Keratinocyte (primary cell): Measurements from ENCODE around the gene ARHGEF28. TPM values are rescaled to one million over a fixed set of nuclear protein-coding genes. Genes with fewer than 3 reads are reported as not detected.

Experiments
- DNase-seq: peaks from one replicate; pipeline ENCODE4 v3.0.0-alpha.2; 2011; ENCODE audit warnings: low read depth, missing footprints, low spot score
- FAIRE-seq: peaks from 2 replicates; lab custom pipeline; 2011; peaks lifted over from hg19 to GRCh38; lab: Jason Lieb, UNC
- H2AFZ ChIP-seq: 2 replicates; pipeline ENCODE4 v1.6.0; 2012; ENCODE audit warnings: low read length, control low read depth, inconsistent platforms; ENCODE audit not compliant: control insufficient read depth
- H3K27ac ChIP-seq: 2 replicates; pipeline ENCODE4 v1.5.1; 2011; ENCODE audit warnings: low read length; ENCODE audit not compliant: control insufficient read depth, insufficient read depth
- H3K27me3 ChIP-seq: 3 replicates; pipeline ENCODE4 v1.6.0; 2011; ENCODE audit warnings: low read length; ENCODE audit not compliant: control insufficient read depth, insufficient read depth; ENCODE audit errors: extremely low read depth
- H3K36me3 ChIP-seq, 2 experiments: 2 replicates in 1 of 2; 3 replicates in 1 of 2; pipeline ENCODE4 v1.5.1; 2011; ENCODE audit warnings: low read length in 2 of 2, mild to moderate bottlenecking in 1 of 2; ENCODE audit not compliant: control insufficient read depth in 2 of 2, insufficient read depth in 2 of 2; ENCODE audit errors: extremely low read depth in 1 of 2
- H3K4me1 ChIP-seq: 3 replicates; pipeline ENCODE4 v1.5.1; 2011; ENCODE audit warnings: low read length; ENCODE audit not compliant: control insufficient read depth, insufficient read depth; ENCODE audit errors: extremely low read depth
- H3K4me2 ChIP-seq: 3 replicates; pipeline ENCODE4 v1.6.0; 2011; ENCODE audit warnings: low read depth, low read length; ENCODE audit not compliant: control insufficient read depth, insufficient read depth; ENCODE audit errors: extremely low read depth
- H3K4me3 ChIP-seq, 3 experiments: fragments of 200-600 bp in 1 of 3; sonication (generic) in 1 of 3; 2 replicates in 2 of 3; 3 replicates in 1 of 3; pipeline ENCODE4 v1.5.1; 2011 to 2016; ENCODE audit warnings: low read length in 3 of 3, mild to moderate bottlenecking in 3 of 3, control low read depth in 2 of 3, inconsistent platforms in 1 of 3, low read depth in 1 of 3, mixed read lengths in 1 of 3, mixed run types in 1 of 3, moderate library complexity in 1 of 3; ENCODE audit not compliant: control insufficient read depth in 2 of 3, insufficient read depth in 2 of 3; ENCODE audit errors: extremely low read depth in 1 of 3
- H3K79me2 ChIP-seq: 2 replicates; pipeline ENCODE4 v1.6.0; 2012; ENCODE audit warnings: low read length; ENCODE audit not compliant: control insufficient read depth, insufficient read depth
- H3K9ac ChIP-seq: 3 replicates; pipeline ENCODE4 v1.6.0; 2011; ENCODE audit warnings: low read length; ENCODE audit not compliant: control insufficient read depth, insufficient read depth; ENCODE audit errors: extremely low read depth
- H3K9me1 ChIP-seq: 3 replicates; pipeline ENCODE4 v1.6.0; 2011; ENCODE audit warnings: low read length; ENCODE audit not compliant: control insufficient read depth, insufficient read depth; ENCODE audit errors: extremely low read depth
- H3K9me3 ChIP-seq: 2 replicates; pipeline ENCODE4 v1.5.1; 2012; ENCODE audit warnings: low read depth, low read length; ENCODE audit not compliant: control insufficient read depth
- H4K20me1 ChIP-seq: 3 replicates; pipeline ENCODE4 v1.6.0; 2011; ENCODE audit warnings: low read length; ENCODE audit not compliant: control insufficient read depth, insufficient read depth; ENCODE audit errors: extremely low read depth
- EZH2 ChIP-seq: IDR thresholded peaks from one replicate; pipeline ENCODE4 v1.6.1; 2012; ENCODE audit warnings: inconsistent platforms, mild to moderate bottlenecking, low read length, moderate library complexity
- dilution Hi-C: fragments of 300-500 bp; cut with MboI; formaldehyde crosslinking; loops from one replicate; pipeline ENCODE4 v1.7.0; 2020; ENCODE audit warnings: low sequenced_read_pairs; ENCODE audit not compliant: extremely low pct_ligation_motif_present
- polyA plus RNA-seq, 5 experiments: library from polyadenylated mRNA; depleted of rRNA in 3 of 5; stranded (reverse) in 3 of 5; stranded (forward) in 1 of 5; unstranded in 1 of 5; fragments of >200 nt; gene quantifications; 1 replicate in 1 of 5; 2 replicates in 3 of 5; 3 replicates in 1 of 5; pipeline versions ENCODE4 v1.2.1 to v1.2.3, GENCODE V29; 2011 to 2012; ENCODE audit warnings: missing spikeins in 2 of 5, low read depth in 1 of 5, low replicate concordance in 1 of 5
- TF ChIP-seq, protein P1 (sequence below), 3 experiments: IDR thresholded peaks in 1 of 3; conservative IDR thresholded peaks in 1 of 3; optimal IDR thresholded peaks in 1 of 3; 2 replicates in 2 of 3; 3 replicates in 1 of 3; pipeline versions ENCODE3 to v1.5.1; 2011; ENCODE audit warnings: low read length in 3 of 3, mild to moderate bottlenecking in 3 of 3, moderate library complexity in 2 of 3, control low read depth in 1 of 3, inconsistent platforms in 1 of 3; ENCODE audit not compliant: insufficient read depth in 2 of 3; ENCODE audit errors: extremely low read depth in 1 of 3

ARHGEF28 gene
- polyA plus RNA-seq, 1 donor (not counting 4 experiments of a cell fraction or from before 2014, with no cell fraction given) = 31.6 TPM

DNA sequence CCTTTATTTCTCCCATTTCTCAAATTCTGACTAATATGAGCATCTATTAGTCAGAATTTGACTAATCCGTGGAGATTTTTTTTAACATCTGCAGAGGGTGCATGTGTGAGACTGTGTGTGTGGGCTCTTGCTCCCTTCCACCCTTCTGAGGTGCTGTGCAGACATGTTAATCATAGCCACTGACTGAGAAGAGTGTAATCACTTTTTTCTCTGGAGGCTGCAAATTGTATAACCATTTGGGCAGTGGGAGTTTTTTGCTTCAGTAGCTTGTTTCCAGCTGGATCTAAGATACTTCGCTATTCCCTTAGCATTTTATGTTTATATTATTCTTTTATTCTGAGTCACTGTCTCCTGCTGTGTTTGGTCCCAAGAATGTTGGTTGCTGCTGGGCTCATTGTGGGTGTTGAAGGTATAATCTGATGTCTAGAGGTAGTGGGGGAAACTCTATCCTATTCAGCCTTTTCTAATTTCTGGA, 66.2 kb downstream of the ARHGEF28 start:
- H3K27ac ChIP-seq = peak overlapping the region; percentile 61
- no peaks in the 10 kb centered on the region for H4K20me1 ChIP-seq
- H3K27me3 ChIP-seq = no peaks in the 10 kb centered on the region
- TF ChIP-seq EZH2 = no peak
- TF ChIP-seq, protein P1, sequence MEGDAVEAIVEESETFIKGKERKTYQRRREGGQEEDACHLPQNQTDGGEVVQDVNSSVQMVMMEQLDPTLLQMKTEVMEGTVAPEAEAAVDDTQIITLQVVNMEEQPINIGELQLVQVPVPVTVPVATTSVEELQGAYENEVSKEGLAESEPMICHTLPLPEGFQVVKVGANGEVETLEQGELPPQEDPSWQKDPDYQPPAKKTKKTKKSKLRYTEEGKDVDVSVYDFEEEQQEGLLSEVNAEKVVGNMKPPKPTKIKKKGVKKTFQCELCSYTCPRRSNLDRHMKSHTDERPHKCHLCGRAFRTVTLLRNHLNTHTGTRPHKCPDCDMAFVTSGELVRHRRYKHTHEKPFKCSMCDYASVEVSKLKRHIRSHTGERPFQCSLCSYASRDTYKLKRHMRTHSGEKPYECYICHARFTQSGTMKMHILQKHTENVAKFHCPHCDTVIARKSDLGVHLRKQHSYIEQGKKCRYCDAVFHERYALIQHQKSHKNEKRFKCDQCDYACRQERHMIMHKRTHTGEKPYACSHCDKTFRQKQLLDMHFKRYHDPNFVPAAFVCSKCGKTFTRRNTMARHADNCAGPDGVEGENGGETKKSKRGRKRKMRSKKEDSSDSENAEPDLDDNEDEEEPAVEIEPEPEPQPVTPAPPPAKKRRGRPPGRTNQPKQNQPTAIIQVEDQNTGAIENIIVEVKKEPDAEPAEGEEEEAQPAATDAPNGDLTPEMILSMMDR (optimal IDR thresholded peaks at IDR 0.05 in 1 of 3, IDR thresholded peaks at IDR 0.05 in 1 of 3, conservative IDR thresholded peaks at IDR 0.05 in 1 of 3; ENCODE audit: extremely low read depth in 1 of 3, insufficient read depth in 2 of 3, low read length in 3 of 3) = no peak
- FAIRE-seq = peak; percentile 86
- H3K36me3 ChIP-seq = peaks cover 11% of the 10 kb centered on the region in 2 experiments
- H2AFZ ChIP-seq = no peak overlapping the region
- H3K79me2 ChIP-seq = peaks cover 69% of the 10 kb centered on the region
- H3K9me3 ChIP-seq = no peaks in the 10 kb centered on the region
- dilution Hi-C loops = no loop called here
- no peaks in the 10 kb centered on the region for H3K9me1 ChIP-seq
- H3K4me3 ChIP-seq = no peak overlapping the region
- peak overlapping the region; percentile 47 for H3K4me2 ChIP-seq
- DNase-seq = peak; percentile 41
- peak overlapping the region; percentile 34 for H3K9ac ChIP-seq
- H3K4me1 ChIP-seq = peaks cover 30% of the 10 kb centered on the region

DNA sequence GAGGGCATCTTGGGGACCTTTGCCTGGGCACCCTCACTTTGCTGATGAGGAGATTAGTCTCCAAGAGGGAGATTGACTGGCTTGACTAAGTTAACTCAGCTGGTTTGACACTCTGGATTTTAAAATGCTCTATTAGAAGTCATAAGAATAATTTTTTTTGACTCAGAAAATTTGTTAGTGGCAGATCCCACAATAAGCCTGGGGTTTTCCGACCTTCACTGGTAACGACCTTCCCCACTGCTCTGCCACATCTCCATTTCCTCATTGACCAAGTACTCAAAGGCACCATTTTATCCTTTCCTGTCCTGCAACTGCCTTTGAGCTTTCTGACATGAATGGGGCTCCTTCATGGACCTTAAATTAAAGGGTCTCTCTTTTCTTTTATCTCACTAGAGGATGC, 67.0 kb downstream of the ARHGEF28 start:
- dilution Hi-C loops = no loop called here
- Histone ChIP-seq H3K9me1 (no peaks in the 10 kb centered on the region), H4K20me1 (no peaks in the 10 kb centered on the region), H3K36me3 (peaks cover 11 to 15% of the 10 kb centered on the region in 2 experiments), H3K27me3 (no peaks in the 10 kb centered on the region), H3K9me3 (no peaks in the 10 kb centered on the region), H3K9ac (no peak overlapping the region), H3K4me2 (no peak overlapping the region), H3K4me3 (no peak overlapping the region), H2AFZ (no peak overlapping the region), H3K79me2 (peaks cover 74% of the 10 kb centered on the region), H3K4me1 (peaks cover 30% of the 10 kb centered on the region), H3K27ac (peak overlapping the region; percentile 61)
- DNase-seq = no peak
- FAIRE-seq = no peak
- TF ChIP-seq, protein P1 (optimal IDR thresholded peaks at IDR 0.05 in 1 of 3, IDR thresholded peaks at IDR 0.05 in 1 of 3, conservative IDR thresholded peaks at IDR 0.05 in 1 of 3; ENCODE audit: extremely low read depth in 1 of 3, insufficient read depth in 2 of 3, low read length in 3 of 3) = no peak
- no peak for TF ChIP-seq EZH2
